ENCODE results near the gene SKOR1.
A peak's percentile ranks its signal among the peaks of the same experiment; 100 is the strongest.

The SKOR1 gene

DNA sequence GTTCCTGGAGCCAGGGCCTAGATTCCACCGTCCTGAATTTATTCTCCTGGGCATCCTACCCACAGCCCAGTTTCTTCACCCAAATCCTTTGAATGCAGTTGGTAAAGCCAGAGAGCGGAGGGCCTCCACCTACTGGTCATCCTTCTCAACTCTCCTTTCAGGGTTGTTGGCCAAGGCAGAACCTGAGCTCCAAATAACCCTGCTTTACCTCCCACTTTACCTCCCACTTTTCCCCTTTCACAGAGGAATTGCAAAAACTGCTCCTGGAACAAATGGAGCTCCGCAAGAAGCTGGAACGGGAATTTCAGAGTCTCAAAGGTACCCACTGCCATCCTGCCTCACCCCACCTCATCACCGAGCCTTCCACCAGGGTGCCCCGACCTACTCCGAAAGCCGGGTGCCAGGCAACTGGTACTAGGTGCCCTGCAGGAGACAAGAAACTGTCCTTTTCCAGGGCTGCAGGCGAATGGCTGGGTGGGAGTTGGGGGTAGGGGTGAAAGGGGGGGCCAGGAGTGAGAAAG is 6.8 kb downstream of the SKOR1 start:
- peak; percentile 57 for DNase-seq (ENCODE audit: low spot score)

DNA sequence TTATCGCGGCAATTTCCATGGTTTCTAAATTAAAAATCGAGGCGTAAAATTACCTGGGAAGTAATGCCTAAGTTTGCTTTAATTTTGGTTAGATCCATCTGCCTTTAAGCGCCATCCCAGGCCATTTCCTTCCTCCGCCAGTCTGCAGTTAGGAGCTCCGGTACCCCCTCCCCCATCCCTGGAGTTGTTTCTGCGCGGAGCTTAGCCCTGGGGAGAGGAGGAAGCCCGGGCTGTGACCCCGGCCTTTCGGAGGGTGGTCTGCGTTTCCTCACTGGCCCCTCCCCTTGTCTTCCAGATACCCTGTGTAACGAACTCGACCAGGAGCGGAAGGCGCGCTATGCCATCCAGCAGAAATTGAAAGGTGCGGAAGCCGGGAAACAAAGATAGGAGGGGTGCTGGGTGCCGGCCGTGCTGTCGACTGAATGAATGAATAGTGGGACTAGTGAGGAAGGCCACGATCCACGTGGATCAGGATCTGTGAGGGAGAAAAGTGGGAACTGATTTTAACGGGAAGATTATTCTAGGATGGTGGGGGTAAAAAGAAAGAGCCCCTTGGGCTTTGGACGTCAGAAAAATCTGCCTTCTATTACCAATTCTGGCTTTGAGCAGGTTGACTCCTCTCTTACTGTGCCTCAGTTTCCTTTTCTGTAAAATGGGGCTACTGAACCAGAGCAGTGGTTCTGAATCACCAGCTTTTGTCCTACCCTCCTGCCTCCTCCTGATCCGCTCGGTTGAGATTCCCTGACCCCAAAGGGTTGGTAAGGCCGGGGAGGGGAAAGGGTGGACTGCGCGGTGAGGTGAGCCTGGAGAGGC is 7.8 kb downstream of the SKOR1 start:
- DNase-seq (ENCODE audit: low spot score), result no peak

DNA sequence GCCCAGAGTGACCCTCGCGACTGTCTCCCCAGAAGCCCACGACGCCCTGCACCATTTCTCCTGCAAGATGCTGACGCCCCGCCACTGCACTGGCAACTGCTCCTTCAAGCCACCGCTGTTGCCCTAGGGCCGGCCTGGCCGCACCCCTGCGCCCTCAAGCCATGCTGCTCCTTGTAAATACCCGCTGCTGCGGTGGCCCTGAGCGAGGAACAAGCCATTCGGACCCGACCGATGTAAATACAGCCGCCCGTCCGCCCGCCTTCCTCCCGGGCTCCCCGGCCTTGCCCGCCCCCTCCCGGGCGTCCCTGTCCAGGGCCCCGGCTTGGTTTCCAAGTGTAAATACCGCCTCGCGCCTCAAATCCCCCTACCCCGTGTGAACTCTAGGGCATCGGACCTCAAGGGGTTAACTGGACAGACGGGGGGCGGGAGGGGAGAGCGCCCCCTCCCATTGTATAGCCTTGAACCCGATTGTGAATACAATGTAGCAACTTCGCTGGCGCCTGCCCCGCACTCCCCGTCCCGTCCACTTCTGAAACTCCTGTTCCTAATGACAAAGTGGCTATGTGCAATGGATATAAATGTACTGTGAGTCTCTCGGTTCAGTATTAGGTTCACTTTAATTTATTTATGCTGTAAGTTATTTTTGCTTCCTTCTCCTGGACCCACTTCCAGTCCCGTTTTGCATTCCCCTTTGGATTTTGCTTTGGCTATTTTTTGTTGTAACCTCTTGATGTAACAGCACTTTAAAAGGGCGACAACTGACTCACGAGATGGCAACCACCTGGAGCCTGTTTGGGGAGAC is 8.6 kb downstream of the SKOR1 start:
- no peak for DNase-seq (ENCODE audit: low spot score)

DNA sequence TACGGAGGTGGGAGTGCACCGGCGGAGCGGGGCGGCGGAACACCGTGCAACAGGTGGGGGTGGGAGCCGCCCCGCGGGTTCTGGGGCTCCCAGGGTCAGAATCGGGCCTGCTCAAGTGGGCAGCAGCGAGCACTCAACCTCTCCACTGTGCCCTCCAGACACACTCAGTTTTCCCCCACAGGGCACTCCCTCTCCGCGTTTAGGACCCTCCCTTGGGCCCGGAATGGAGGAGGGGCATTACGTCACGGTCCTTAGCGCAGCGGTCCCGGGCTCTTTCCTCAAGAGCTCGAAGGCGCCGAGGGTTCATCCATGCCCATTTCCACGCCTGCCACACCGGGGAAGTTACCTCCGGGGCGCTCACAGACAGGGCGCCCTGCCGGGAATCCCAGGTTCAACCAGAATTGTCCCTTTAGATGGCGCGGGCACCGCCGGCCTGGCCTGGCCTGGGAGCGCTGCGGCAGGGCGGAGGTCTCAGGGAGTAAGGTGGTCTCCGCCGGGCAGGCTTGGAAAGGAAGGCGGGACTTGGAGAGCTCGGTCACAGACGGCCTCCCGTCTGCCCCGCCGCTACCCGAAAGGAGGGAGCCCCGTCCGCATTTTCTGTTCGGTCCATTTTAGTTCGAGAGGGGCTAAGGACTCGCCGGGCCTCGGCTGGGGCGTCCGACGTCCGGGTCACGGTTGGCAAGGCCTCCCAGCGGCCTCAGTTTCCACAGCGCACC is 9.4 kb downstream of the SKOR1 start:
- no peak for DNase-seq (ENCODE audit: low spot score)

DNA sequence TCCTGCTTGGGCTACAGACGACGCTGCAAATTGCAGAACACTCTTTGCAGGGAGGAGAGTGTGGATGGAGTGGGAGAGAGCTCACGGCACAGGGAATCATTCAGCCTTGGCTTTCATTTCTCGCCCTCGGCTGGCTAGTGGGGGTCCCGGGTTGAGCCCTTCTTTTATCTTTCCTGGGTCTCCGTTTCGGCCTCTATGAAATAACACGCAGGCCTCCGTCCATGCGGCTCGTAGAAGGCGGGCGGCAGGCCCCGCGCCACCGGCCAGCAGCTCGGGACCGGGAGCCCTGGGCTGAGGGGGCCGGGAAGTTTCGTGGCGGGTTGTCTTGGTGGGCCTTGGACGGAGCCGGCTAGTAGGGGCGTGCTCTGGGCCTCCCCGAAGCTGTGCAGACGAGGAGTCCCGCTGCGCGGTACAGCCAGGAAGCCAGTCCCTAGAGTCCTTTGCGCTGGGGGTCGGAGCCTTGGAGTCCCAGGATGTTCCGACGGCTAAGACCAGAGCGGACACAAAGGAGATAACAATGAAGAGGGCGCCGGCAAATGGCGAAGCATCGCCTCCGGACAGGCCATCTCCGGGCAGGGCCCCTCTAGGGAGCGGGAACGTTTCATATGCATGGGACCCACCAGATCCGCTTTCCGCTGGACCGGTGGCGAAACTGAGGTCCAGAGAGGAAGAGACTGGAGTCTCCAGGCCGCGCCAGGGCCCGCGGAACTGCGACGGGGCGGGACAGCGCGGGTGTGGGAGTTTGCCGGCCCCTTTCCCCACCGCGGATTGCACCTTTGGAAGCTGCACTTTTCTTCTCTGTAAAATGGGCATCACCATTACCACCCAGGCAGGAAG is 10.2 kb downstream of the SKOR1 start:
- DNase-seq (ENCODE audit: low spot score), result no peak

DNA sequence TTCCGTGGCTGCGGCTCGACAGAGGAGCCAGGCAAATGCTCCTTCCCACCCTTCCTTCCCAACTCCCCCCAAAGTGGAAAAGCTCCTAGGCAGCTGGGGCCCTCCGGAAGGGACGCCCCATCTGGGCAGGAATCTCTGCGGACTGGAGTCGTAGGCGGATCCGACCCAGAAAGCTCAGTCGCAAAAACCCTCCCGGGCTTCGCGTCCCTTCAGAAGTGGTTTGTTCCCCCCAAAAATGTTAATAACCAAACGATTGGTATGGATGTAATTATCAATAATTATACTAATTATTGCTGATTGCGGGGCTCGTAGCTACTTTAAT is 10.8 kb downstream of the SKOR1 start:
- DNase-seq (ENCODE audit: low spot score), result no peak

DNA sequence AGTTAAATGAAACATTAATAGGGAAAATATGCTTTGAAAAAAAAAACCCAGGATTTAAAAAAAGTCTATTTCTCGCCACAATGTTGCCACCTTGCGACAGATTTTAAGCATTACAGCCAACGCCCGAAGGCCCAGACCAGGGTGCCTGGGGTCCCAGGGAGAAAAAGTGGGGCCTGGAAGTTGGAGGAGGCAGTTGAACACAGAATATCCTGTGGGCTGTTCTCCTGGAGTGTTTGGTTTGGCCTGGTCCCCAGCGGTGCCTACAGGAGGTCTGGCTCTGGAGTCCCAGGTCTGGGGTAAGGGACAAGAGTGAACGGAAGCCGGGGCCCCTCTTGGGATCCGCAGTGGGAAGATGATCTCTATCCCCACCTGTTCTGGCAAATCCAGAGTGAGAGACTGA is 11.2 kb downstream of the SKOR1 start:
- peak; percentile 48 for DNase-seq (ENCODE audit: low spot score)

DNA sequence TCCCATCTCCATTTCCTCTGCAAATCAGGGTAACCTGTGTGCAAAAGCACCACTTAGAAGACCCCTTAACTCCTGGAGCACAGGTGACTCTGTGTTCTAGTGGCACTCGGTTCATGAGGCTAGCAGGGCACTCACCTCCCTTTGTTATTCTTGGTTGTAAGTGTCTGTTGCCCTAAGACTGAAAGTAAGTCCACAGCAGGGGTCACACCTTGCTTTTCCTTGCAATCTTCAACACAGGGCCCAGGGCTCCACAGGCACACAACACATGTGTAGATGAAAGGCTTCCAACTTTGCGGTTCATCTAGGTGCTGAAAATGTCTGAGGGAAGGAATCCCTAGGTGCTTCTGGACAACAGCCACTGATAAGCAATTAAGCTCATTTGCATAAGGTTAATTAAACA is 11.6 kb downstream of the SKOR1 start:
- peak; percentile 45 for DNase-seq (ENCODE audit: low spot score)

DNA sequence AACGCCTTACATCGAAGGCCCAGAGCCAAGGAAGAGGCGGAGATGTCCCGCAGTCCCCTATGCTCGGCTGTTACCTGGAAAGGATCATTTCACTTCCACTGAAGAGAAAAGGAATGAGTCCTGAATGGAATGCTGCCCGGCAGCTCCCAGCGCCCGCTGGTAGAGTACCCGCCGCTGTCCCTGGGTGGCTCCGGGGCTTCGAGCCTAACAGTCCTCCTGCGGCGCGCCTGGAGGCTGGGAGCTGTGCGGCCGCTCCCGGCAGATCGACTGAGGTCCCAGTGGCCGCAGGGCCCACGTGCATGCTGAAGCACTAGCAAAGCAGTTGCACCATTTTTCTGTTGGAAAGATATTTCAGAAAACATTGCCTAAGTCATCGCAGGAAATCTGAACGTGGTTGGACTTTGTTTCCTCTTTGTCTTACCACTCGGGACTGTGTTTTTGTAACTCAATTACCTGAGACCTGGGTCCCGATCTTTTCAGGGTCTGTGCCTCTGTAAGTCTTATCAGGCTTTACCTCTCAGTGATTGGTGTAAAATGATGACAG is 13.6 kb downstream of the SKOR1 start:
- DNase-seq (ENCODE audit: low spot score), result peak; percentile 67

DNA sequence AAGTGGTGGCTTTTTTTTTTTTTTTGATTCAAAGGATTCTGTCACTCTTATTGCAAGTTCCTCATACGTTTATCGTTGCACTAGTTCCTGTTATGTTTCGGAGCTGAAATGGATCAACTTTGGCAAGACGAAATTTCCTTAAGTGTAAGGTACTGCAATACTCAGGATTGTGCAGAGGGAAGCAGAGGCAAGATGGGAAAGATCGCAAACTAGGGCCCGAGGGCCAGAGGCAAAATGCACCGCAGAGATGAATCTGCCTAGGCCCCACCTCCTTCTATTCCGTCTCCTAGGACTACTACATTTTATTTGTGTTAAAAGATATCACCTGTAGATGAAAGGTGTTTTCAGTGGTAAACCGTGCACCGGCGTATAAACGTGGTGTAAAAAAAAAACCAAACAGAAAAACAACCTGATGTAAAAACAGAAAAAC is 14.2 kb downstream of the SKOR1 start:
- DNase-seq (ENCODE audit: low spot score), result peak; percentile 80

DNA sequence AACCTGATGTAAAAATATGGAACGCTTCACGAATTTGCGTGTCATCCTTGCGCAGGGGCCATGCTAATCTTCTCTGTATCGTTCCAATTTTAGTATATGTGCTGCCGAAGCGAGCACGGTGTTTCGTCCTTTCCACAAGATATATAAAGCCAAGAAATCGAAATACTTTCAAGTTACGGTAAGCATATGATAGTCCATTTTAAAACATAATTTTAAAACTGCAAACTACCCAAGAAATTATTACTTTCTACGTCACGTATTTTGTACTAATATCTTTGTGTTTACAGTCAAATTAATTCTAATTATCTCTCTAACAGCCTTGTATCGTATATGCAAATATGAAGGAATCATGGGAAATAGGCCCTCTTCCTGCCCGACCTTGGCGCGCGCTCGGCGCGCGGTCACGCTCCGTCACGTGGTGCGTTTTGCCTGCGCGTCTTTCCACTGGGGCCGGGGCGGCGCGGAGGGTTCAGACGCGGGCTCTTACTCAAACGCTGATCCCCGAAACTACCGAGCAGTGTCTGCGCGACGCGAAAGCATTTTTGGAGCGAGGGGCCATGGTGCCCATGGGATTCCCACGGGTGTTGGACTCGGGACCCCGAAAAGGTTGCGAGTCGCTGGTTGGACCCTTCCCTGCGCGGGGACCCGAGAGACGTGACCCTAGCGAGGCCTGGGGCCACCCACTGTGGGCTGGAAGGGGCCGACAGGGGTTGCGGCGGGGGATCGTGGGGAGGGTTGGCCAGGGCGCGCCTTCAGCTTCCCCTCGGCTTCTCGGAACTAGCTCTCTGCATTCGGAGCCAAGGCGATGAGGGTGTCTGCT is 14.8 kb downstream of the SKOR1 start, which contains the start of gene RNU6-1:
Gene RNU6-1 (minus strand): TSS at position 117 of the 820 bp plus-strand sequence.
- peak; percentile 92 for DNase-seq (ENCODE audit: low spot score)

DNA sequence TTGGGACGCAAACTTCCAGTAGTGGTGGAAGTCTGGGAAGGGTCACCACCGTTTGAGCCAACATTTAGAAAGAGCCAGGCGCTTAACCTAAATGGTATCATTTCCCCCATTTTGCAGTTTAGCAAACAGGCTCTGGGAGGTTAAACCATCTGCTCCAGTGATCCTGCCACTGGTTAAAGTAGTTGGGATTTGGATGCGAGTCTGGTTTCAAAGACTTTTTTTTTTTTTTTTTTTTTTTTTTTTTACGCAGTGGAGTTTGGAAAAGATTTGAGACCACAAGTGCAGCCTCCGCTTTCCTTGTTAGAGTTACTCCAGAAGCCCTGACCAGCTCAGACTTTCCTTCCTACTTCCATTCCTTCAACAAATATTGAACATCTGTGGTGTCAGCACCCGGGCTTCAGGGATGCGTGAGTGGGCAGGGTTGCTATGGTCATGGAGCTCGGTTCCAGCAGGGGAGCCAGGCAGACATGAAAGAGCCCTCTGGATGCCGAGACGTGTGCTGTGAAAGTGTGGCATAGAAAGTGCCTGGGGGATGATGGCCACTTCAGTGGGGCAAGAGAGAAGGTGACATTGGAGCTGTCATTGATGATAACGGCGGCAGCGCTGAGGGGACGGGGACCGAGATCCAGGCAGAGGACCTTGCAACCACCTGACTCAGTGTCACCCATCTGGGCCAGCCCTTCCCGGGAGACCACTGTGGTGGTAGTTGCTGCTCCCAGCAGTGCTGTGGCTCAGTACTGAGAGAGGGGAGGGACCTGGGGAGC is 15.6 kb downstream of the SKOR1 start:
- DNase-seq (ENCODE audit: low spot score), result peak; percentile 62

DNA sequence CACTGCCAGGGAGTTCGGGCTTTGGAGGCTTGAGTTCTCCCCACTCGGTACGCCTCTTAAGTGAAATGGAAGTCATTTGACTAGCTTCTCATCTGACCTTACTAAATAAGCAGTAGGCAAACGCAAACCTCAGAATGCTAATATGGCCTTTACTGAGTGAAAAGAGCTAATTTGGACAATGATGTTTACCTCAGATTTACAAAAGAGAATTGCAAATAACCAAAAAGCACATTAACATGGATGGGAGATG is 16.1 kb downstream of the SKOR1 start:
- DNase-seq (ENCODE audit: low spot score), result no peak

DNA sequence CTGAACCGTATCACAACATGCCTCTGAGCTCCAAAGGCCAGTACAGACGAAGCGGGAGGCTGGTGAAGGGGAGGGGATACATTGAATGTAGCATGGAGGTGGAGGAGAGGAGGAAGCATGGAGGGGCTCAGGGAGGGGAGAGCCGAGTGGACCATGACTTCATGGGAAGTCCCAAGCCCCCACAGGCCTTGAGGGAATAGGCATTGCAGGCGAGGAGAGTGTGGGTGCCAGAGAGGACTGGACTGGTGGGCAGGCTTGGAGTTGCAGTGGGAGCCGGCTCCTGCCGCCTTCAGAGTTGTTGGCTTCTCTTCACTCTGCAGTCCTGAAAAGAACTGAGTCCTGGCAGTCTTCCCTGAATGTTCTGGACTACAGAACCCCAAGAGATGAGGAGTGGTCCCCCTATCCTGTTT is 17.8 kb downstream of the SKOR1 start:
- DNase-seq (ENCODE audit: low spot score), result peak; percentile 46

DNA sequence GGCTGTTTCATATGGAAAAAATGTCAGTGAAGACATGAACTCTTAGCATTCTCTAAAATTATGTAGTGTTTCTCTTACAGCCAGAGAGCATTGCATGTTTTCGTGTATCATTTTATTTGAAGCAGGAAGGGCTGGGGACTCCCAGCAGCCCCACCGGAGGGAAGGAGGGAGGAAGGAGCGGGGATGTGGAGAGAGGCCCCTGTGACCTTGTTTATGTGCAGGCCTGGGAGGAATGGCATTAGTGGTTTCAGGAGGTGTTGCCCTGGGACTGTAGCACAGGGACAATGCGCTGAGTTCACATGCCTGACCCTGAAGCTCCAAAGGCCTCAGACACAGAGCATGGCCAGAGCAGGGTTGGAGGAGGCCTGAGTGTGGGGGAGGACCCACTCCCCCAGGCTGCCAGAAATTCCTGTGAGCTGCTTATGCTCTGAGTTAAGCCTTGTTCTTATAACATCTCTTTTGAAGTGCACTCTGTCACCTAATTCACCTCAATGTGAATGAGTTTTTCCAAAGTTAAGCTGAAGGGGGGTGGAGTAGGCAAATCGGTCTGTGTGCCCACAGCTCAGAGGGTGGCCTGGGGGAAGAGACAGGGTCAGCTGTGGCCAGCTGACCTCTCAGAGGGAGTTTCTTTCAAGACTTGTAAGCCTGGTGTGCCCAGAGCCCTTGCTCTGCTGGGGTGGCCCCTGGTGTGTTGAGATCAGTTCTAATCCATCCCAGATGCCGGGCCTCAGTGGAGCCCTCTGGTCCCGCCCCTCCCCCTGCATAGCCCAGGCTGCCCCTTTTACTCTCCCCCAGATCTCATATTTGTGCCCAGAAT is 18.5 kb downstream of the SKOR1 start:
- peak; percentile 94 for DNase-seq (ENCODE audit: low spot score)

DNA sequence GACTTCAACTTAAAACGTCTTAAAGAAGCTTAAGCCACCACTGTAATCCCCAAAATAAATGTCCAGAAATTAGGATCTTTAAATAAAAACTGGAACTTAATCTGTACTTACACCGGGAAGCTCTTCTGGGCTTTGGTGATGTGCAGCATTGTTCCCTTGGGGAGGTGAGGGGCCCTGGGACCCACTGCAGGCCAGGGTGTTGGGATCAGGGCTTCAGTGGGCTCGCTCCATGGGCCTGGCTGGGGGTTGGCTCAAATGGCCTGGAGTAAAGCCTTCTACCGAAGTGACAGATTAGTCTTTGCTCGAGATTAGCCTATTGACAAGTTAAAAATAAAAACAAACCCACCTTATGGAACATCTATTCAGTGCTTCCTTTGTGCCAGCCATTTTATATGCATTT is 20.7 kb downstream of the SKOR1 start:
- no peak for DNase-seq (ENCODE audit: low spot score)

DNA sequence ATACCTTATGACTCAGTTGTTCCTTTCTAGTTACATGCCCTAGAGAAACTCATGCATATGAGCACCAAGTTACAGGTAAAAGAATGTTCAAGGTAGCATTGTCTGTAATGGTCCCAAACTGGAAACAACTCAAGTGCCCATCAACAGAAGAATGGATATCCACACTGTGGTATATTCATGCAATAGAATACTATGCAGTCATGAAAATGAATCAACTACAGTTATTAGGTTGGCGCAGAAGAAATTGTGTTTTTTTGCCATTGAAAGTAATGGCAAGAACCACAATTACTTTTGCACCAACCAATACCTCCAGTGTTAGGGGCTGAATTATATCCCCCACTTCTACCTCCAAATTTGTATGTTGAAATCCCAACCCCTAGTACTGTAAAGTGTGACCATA is 24.2 kb downstream of the SKOR1 start:
- no peak for DNase-seq (ENCODE audit: low spot score)

DNA sequence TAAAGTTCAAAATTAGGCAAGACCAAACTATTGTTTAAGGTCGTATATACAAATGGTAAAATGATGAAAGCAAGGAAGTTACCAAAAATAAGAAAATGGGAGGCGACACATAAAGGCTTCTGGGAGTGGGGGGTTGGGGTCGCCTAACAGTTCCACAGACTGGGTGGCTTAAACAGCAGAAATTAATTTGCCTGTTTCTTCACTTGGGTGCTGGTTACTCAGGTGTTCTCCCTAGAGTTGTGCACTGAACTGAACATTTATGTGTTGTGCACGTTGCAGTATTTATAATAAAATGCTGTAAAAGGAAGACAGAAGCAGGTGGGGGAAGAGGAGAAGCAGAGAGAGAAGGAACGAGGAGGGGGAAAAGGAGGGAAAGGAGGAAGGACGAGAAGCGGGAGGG is 25.0 kb downstream of the SKOR1 start:
- DNase-seq (ENCODE audit: low spot score), result no peak

DNA sequence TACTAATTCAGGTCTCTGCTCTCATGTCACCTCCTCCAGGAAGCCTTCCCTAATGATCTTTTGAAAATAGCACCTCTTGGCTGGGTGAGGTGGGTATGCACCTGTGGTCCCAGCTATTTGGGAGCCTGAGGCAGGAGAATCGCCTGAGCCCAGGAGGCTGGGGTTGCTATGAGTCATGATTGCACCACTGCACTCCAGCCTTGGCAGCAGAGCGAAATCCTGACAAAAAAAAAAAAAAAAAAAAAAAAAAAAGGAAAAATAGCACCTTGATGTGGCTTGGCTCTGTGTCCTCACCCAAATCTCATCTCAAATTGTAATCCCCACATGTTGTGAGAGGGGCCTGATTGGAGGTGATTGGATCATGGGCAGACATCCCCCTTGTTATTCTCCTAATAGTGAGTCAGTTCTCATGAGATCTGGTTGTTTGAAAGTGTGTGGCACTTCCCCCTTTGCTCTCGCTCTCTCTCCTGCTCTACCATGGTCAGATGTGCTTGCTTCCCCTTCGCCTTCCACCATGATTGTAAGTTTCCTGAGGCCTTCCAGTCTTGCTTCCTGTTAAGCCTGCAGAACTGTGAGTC is 25.8 kb downstream of the SKOR1 start:
- no peak for DNase-seq (ENCODE audit: low spot score)

Data from cerebellar cortex (tissue), 1 donor.